AG10803 (cell line): ENCODE measurements around the gene SPATA21.

Source experiments
- DNase-seq: peaks from one replicate; pipeline ENCODE4 v3.0.0; 2010; ENCODE audit warnings: low read depth
- H3K4me3 ChIP-seq: 2 replicates; pipeline ENCODE4 v1.5.1; 2011; ENCODE audit warnings: mild to moderate bottlenecking, low read length, control low read depth
- TF ChIP-seq, protein P1 (sequence below): conservative IDR thresholded peaks from 2 replicates; pipeline ENCODE4 v1.5.1; 2011; ENCODE audit warnings: mild to moderate bottlenecking, low read length, control low read depth, inconsistent platforms

Gene SPATA21

DNA sequence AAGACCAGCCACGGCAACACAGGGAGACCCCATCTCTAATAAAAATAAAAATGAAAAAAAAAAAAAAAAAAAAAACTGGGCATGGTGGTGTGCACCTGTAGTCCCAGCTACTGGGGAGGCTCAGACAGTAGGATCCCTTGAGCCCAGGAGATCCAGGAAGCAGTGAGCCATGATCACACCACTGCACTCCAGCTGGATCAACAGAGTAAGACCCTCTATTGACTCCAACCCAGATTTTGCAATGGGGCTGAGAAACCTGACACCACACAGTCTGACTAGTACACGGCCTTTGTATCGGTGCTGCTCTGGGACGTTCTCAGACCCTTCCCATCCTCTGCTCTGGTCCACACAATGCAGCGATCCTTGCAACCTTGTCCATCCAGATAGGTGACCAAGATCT is 31.8 kb downstream of the SPATA21 start:
- no peak overlapping the region for H3K4me3 ChIP-seq
- no peak for DNase-seq
- TF ChIP-seq, protein P1, sequence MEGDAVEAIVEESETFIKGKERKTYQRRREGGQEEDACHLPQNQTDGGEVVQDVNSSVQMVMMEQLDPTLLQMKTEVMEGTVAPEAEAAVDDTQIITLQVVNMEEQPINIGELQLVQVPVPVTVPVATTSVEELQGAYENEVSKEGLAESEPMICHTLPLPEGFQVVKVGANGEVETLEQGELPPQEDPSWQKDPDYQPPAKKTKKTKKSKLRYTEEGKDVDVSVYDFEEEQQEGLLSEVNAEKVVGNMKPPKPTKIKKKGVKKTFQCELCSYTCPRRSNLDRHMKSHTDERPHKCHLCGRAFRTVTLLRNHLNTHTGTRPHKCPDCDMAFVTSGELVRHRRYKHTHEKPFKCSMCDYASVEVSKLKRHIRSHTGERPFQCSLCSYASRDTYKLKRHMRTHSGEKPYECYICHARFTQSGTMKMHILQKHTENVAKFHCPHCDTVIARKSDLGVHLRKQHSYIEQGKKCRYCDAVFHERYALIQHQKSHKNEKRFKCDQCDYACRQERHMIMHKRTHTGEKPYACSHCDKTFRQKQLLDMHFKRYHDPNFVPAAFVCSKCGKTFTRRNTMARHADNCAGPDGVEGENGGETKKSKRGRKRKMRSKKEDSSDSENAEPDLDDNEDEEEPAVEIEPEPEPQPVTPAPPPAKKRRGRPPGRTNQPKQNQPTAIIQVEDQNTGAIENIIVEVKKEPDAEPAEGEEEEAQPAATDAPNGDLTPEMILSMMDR, result no peak

DNA sequence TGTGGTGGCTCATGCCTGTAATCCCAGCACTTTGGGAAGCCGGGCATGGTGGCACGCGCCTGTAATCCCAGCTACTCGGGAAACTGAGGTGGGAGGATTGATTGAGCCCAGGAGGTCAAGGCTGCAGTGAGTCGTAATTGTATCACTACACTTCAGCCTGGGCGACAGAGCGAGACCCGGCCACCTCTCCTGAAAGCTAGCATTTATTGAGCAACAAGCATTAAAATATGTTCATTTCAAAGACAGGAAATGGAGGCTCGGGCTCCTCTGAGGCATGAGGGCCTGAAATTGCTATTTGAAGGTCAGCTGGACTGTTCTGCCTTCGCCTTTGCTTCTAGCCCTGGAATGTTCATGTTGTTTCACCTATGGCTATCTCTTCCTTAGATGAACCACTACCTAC is 34.5 kb downstream of the SPATA21 start:
- TF ChIP-seq, protein P1, result no peak
- H3K4me3 ChIP-seq, result no peak overlapping the region
- DNase-seq, result no peak

DNA sequence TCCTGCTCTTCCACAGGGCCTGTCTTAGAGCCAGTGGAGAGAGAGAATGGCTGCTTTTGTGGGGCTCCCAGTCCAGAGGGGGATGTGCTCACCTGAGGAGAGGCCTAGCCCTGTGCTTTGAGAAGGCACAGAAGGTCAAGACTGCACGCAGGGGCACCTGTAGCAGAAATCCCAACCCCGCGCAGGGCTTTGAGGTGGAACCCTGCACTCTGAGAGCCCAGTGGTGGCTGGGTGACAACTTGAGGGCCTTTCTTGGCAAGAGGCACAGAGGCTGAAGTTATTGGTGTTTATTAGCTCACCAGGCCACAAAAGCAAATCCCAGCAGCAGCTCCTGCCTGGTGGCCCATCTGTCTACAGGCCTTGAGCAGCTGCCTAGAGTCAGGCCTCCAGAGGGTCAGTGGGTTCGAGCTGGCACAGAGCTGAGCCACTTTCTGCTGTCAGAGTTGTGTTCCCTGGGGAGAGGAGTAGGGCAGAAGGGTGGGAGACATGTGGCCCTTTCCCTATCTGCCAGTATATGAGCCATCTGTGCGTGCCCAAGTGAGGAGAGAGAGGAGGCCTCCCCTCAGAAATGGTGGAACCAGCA is 38.8 kb downstream of the SPATA21 start:
- no peak for DNase-seq
- H3K4me3 ChIP-seq, result no peak overlapping the region
- TF ChIP-seq, protein P1, result no peak

DNA sequence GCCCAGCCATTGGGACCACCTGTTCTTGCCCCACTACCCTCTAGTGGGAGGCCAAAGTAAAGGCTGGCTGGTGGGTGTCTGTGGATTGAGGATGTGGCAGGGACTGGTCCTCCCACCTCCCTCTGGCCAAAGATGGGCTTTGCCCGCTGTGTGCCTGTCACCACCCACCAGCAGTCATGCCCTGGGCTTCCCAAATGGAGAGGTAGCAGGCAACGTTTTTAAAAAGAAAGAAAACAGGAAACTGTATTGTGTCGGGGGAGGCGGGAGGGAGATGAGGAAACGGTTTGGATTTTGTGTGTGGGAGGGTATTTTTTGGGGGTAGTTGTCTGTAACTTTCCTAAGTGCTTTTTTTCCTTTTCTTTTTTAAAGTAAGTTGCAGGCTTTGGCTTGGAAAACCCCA is 40.1 kb downstream of the SPATA21 start:
- TF ChIP-seq, protein P1, result no peak
- no peak overlapping the region for H3K4me3 ChIP-seq

DNA sequence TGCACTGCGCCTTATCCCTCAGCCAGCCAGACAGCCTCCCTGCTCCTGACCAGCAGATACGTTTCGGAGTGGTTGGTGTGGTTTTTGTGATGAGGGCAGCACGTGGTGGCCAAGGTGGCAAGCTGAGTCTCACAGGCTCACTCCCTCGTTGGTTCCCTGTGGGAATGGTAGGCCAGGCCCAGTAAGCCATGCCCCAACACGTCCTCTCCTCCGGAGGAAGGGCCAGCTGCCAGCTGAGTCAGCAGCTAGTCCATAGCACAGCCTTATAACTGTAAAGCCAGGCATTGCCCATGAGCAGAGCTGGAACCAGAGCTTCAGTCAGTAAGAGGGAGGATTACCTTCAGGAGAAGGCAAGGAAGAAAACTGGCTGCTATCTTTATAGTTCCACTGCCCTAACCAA is 40.6 kb downstream of the SPATA21 start:
- no peak overlapping the region for H3K4me3 ChIP-seq
- peak; percentile 84 for DNase-seq

More for the DNA sequence above, 40.1 kb downstream of the SPATA21 start:
- DNase-seq, result no peak

DNA sequence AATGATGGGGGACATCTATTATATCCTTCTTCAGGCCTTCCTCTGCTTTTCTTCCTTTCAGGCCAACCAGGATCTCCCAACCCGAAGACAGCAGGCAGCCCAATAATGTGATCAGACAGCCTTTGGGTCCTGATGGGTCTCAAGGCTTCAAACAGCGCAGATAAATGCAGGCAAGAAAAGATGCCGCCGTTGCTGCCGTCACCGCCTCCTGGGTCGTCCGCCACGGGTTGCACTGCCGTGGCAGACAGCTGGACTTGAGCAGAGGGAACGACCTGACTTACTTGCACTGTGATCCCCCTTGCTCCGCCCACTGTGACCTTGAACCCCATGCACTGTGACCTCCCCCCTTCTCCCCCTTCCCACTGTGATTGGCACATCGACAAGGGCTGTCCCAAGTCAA is 42.2 kb downstream of the SPATA21 start:
- no peak for DNase-seq
- TF ChIP-seq, protein P1, result no peak
- H3K4me3 ChIP-seq, result no peak overlapping the region

More for the DNA sequence above, 40.6 kb downstream of the SPATA21 start:
- TF ChIP-seq, protein P1, result no peak
